MM.1S (cell line): Measurements from ENCODE around the gene PTRH1.

Source experiments
- DNase-seq: peaks from one replicate; pipeline ENCODE4 v3.0.0-alpha.2; 2015
- H2AFZ ChIP-seq: fragments of 300-600 bp; sonication (generic); 2 replicates; pipeline ENCODE4 v1.6.0; 2016; ENCODE audit warnings: antibody characterized with exemption, low read length
- H3F3A ChIP-seq: fragments of 300-600 bp; sonication (generic); 2 replicates; pipeline ENCODE4 v1.6.1; 2016; ENCODE audit warnings: mild to moderate bottlenecking, antibody characterized with exemption, low read length, moderate library complexity, mixed read lengths; ENCODE audit not compliant: insufficient read depth
- H3K27ac ChIP-seq: fragments of 300-600 bp; sonication (generic); 2 replicates; pipeline ENCODE4 v1.5.1; 2016; ENCODE audit warnings: mild to moderate bottlenecking, low read length
- H3K27me3 ChIP-seq: fragments of 300-600 bp; sonication (generic); replicated peaks from 2 replicates; pipeline ENCODE4 v1.6.0; 2016; ENCODE audit warnings: low read length; ENCODE audit not compliant: insufficient read depth
- H3K36me3 ChIP-seq: fragments of 300-600 bp; sonication (generic); replicated peaks from 2 replicates; pipeline ENCODE4 v1.6.1; 2016; ENCODE audit warnings: mild to moderate bottlenecking, low read length, mixed read lengths; ENCODE audit not compliant: insufficient read depth
- H3K4me1 ChIP-seq: fragments of 300-600 bp; sonication (generic); 2 replicates; pipeline ENCODE4 v1.6.1; 2016; ENCODE audit warnings: low read length, mixed read lengths
- H3K4me2 ChIP-seq: fragments of 300-600 bp; sonication (generic); 2 replicates; pipeline ENCODE4 v1.6.0; 2016; ENCODE audit warnings: low read depth, low read length
- H3K4me3 ChIP-seq: fragments of 300-600 bp; sonication (generic); 2 replicates; pipeline ENCODE4 v1.5.1; 2016; ENCODE audit warnings: low read length, mixed read lengths
- H3K79me2 ChIP-seq: fragments of 300-600 bp; sonication (generic); 2 replicates; pipeline ENCODE4 v1.6.1; 2016; ENCODE audit warnings: mixed run types, low read length, mixed read lengths
- H3K9ac ChIP-seq: fragments of 300-600 bp; sonication (generic); 2 replicates; pipeline ENCODE4 v1.6.1; 2016; ENCODE audit warnings: low read length, mixed read lengths
- H3K9me2 ChIP-seq: fragments of 300-600 bp; sonication (generic); replicated peaks from 2 replicates; pipeline ENCODE4 v1.6.1; 2016; ENCODE audit warnings: mild to moderate bottlenecking, low read length, mixed read lengths; ENCODE audit not compliant: insufficient read depth
- H3K9me3 ChIP-seq: fragments of 300-600 bp; sonication (generic); replicated peaks from 2 replicates; pipeline ENCODE4 v1.6.1; 2016; ENCODE audit warnings: mild to moderate bottlenecking, low read length, mixed read lengths; ENCODE audit not compliant: insufficient read depth
- H4K20me1 ChIP-seq: fragments of 300-600 bp; sonication (generic); 2 replicates; pipeline ENCODE4 v1.6.1; 2016; ENCODE audit warnings: mild to moderate bottlenecking, low read length, moderate library complexity, mixed read lengths; ENCODE audit not compliant: insufficient read depth
- CTCF ChIP-seq: fragments of 300-600 bp; sonication (generic); IDR thresholded peaks from 2 replicates; pipeline ENCODE4 v1.5.1; 2016; ENCODE audit warnings: antibody characterized with exemption, low read length, mixed read lengths
- EZH2 ChIP-seq: fragments of 300-600 bp; sonication (generic); optimal IDR thresholded peaks from 2 replicates; pipeline ENCODE3; 2017; ENCODE audit warnings: low read depth, mild to moderate bottlenecking, antibody characterized with exemption, low read length, mixed read lengths
- EZH2phosphoT487 ChIP-seq: fragments of 300-600 bp; sonication (generic); IDR thresholded peaks from 2 replicates; pipeline ENCODE4 v1.6.1; 2018; ENCODE audit warnings: antibody characterized with exemption, low read length

Gene PTRH1

GRCh38 chr9:127692071-127692470 lies 23.4 kb downstream of the PTRH1 start:
- H3K9ac ChIP-seq = no peak overlapping the region
- H3K4me1 ChIP-seq = no peaks in the 10 kb centered on the region
- no peak overlapping the region for H2AFZ ChIP-seq
- H3K36me3 ChIP-seq = no peaks in the 10 kb centered on the region
- H3K27ac ChIP-seq = no peak overlapping the region
- H3K9me3 ChIP-seq = no peaks in the 10 kb centered on the region
- DNase-seq = no peak
- H4K20me1 ChIP-seq = no peaks in the 10 kb centered on the region
- no peak overlapping the region for H3K4me2 ChIP-seq
- H3K27me3 ChIP-seq = no peaks in the 10 kb centered on the region
- TF ChIP-seq EZH2 = no peak
- no peak for TF ChIP-seq EZH2phosphoT487
- TF ChIP-seq CTCF = no peak
- H3K9me2 ChIP-seq = no peaks in the 10 kb centered on the region
- no peaks in the 10 kb centered on the region for H3K79me2 ChIP-seq
- H3F3A ChIP-seq = no peaks in the 10 kb centered on the region
- no peak overlapping the region for H3K4me3 ChIP-seq

GRCh38 chr9:127690735-127691134 lies 24.7 kb downstream of the PTRH1 start:
- TF ChIP-seq EZH2phosphoT487 = no peak
- TF ChIP-seq EZH2 = no peak
- no peak for TF ChIP-seq CTCF
- H3K79me2 ChIP-seq = no peaks in the 10 kb centered on the region
- H3K27ac ChIP-seq = no peak overlapping the region
- no peak overlapping the region for H3K4me3 ChIP-seq
- no peaks in the 10 kb centered on the region for H3K36me3 ChIP-seq
- no peaks in the 10 kb centered on the region for H3K27me3 ChIP-seq
- no peaks in the 10 kb centered on the region for H3K4me1 ChIP-seq
- H3K9ac ChIP-seq = no peak overlapping the region
- DNase-seq = no peak
- no peaks in the 10 kb centered on the region for H4K20me1 ChIP-seq
- H3K9me3 ChIP-seq = no peaks in the 10 kb centered on the region
- no peak overlapping the region for H3K4me2 ChIP-seq
- no peak overlapping the region for H2AFZ ChIP-seq
- H3F3A ChIP-seq = no peaks in the 10 kb centered on the region
- no peaks in the 10 kb centered on the region for H3K9me2 ChIP-seq

- no peaks in the 10 kb centered on the region for H3K4me1 ChIP-seq
- no peak overlapping the region for H3K4me2 ChIP-seq
- no peaks in the 10 kb centered on the region for H3K27me3 ChIP-seq
- H3K9me3 ChIP-seq = no peaks in the 10 kb centered on the region
- H3K9me2 ChIP-seq = no peaks in the 10 kb centered on the region
- no peak overlapping the region for H3K27ac ChIP-seq
- H3K79me2 ChIP-seq = no peaks in the 10 kb centered on the region
- no peaks in the 10 kb centered on the region for H3F3A ChIP-seq
- DNase-seq = no peak
- no peak overlapping the region for H2AFZ ChIP-seq
- TF ChIP-seq CTCF (no peak), EZH2phosphoT487 (no peak), EZH2 (no peak)
- H3K9ac ChIP-seq = no peak overlapping the region
- H3K4me3 ChIP-seq = no peak overlapping the region
- H3K36me3 ChIP-seq = no peaks in the 10 kb centered on the region
- H4K20me1 ChIP-seq = no peaks in the 10 kb centered on the region
Measured at GRCh38 chr9:127689329-127690000, 26.0 kb downstream of the PTRH1 start.
